ENCODE results near the gene SLC30A1. TPM values are rescaled to one million over a fixed set of nuclear protein-coding genes. Genes with fewer than 3 reads are reported as not detected.

The SLC30A1 gene
- polyA plus RNA-seq, 1 of the 3 experiments (the other 2 are of a cell fraction), result 6.9 TPM

DNA sequence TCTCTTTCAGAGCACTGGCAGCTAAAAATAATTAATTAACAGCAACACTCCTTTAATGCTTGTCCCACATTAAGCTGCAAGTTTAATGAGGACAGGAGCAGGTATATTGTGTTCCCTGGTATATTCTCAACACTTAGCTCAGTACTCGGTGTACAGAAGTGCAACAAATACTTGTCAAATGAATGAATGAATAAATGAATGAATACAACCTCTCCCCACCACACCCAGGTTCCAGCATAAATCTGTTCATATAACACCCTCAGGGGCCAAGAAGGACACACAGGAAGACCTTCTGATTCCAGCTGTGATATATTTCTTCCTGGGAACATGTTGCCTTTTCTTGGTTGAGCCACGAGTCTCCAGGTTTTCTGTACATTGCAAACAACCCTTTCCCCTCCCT is 48.9 kb downstream of the SLC30A1 start:
- no peak for TF ChIP-seq FOXM1 (IDR thresholded peaks at IDR 0.05; ENCODE audit: low read depth)
- TF ChIP-seq, protein P1, sequence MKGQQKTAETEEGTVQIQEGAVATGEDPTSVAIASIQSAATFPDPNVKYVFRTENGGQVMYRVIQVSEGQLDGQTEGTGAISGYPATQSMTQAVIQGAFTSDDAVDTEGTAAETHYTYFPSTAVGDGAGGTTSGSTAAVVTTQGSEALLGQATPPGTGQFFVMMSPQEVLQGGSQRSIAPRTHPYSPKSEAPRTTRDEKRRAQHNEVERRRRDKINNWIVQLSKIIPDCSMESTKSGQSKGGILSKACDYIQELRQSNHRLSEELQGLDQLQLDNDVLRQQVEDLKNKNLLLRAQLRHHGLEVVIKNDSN (IDR thresholded peaks at IDR 0.05; ENCODE audit: borderline replicate concordance, low read depth), result no peak
- TF ChIP-seq TAF1 (IDR thresholded peaks at IDR 0.05; ENCODE audit: borderline replicate concordance, low read depth, low read length), result no peak
- no peak for TF ChIP-seq NRF1 (IDR thresholded peaks at IDR 0.05; ENCODE audit: low read depth, low read length)
- TF ChIP-seq SIN3A (IDR thresholded peaks at IDR 0.05; ENCODE audit: borderline replicate concordance, low read depth, low read length), result no peak
- TF ChIP-seq, protein P2, sequence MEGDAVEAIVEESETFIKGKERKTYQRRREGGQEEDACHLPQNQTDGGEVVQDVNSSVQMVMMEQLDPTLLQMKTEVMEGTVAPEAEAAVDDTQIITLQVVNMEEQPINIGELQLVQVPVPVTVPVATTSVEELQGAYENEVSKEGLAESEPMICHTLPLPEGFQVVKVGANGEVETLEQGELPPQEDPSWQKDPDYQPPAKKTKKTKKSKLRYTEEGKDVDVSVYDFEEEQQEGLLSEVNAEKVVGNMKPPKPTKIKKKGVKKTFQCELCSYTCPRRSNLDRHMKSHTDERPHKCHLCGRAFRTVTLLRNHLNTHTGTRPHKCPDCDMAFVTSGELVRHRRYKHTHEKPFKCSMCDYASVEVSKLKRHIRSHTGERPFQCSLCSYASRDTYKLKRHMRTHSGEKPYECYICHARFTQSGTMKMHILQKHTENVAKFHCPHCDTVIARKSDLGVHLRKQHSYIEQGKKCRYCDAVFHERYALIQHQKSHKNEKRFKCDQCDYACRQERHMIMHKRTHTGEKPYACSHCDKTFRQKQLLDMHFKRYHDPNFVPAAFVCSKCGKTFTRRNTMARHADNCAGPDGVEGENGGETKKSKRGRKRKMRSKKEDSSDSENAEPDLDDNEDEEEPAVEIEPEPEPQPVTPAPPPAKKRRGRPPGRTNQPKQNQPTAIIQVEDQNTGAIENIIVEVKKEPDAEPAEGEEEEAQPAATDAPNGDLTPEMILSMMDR (IDR thresholded peaks at IDR 0.05), result no peak
- TF ChIP-seq PBX3 (IDR thresholded peaks at IDR 0.05), result no peak
- Histone ChIP-seq H2AFZ (ENCODE audit: low read depth) (no peak overlapping the region), H3K27ac (ENCODE audit: low read depth in 2 of 2, low read length in 1 of 2) (no peak overlapping the region), H4K20me1 (ENCODE audit: insufficient read depth) (no peaks in the 10 kb centered on the region), H3K36me3 (replicated peaks in 1 of 2; ENCODE audit: control insufficient read depth in 1 of 2, insufficient read depth in 2 of 2, low read length in 1 of 2) (no peaks in the 10 kb centered on the region), H3K9me2 (no peaks in the 10 kb centered on the region), H3K9me3 (no peaks in the 10 kb centered on the region), H3F3A (replicated peaks; ENCODE audit: insufficient read depth) (no peaks in the 10 kb centered on the region), H3K4me2 (no peak overlapping the region), H3K4me1 (ENCODE audit: control insufficient read depth in 1 of 2, insufficient read depth in 2 of 2, low read depth in 1 of 2, low read length in 1 of 2) (no peaks in the 10 kb centered on the region; a peak in 1 of 4 replicates), H3K79me2 (ENCODE audit: insufficient read depth) (no peaks in the 10 kb centered on the region), H3K4me3 (ENCODE audit: low read depth in 2 of 2, low read length in 1 of 2) (no peak overlapping the region), H3K9ac (no peak overlapping the region), H3K27me3 (ENCODE audit: insufficient read depth) (no peaks in the 10 kb centered on the region)
- DNase-seq, result no peak
- POLR2A ChIA-PET, result no interaction called here
- CTCF ChIA-PET, result interaction anchor here (3.8 to 3.9 kb wide), 2 partner anchors 15 to 61 kb away, joined by 14 to 22 read pairs; no protein-coding TSS in a partner anchor
- 60% methylated on average over 2 of the region's 2 CpGs for WGBS (ENCODE audit: low lambda C conversion rate)

GRCh38 chr1:211529453-211529852 is 49.5 kb downstream of the SLC30A1 start:
- Histone ChIP-seq H3K9me3 (no peaks in the 10 kb centered on the region), H3K27ac (ENCODE audit: low read depth in 2 of 2, low read length in 1 of 2) (no peak overlapping the region), H4K20me1 (ENCODE audit: insufficient read depth) (no peaks in the 10 kb centered on the region), H2AFZ (ENCODE audit: low read depth) (no peak overlapping the region), H3K9me2 (no peaks in the 10 kb centered on the region), H3K4me1 (ENCODE audit: control insufficient read depth in 1 of 2, insufficient read depth in 2 of 2, low read depth in 1 of 2, low read length in 1 of 2) (no peaks in the 10 kb centered on the region; a peak in 1 of 4 replicates), H3K27me3 (ENCODE audit: insufficient read depth) (no peaks in the 10 kb centered on the region), H3K9ac (no peak overlapping the region), H3K4me2 (no peak overlapping the region), H3K79me2 (ENCODE audit: insufficient read depth) (no peaks in the 10 kb centered on the region), H3K4me3 (ENCODE audit: low read depth in 2 of 2, low read length in 1 of 2) (no peak overlapping the region), H3K36me3 (replicated peaks in 1 of 2; ENCODE audit: control insufficient read depth in 1 of 2, insufficient read depth in 2 of 2, low read length in 1 of 2) (no peaks in the 10 kb centered on the region), H3F3A (replicated peaks; ENCODE audit: insufficient read depth) (no peaks in the 10 kb centered on the region)
- CTCF ChIA-PET, result interaction anchor here (1.9 to 6.4 kb wide), 3 partner anchors 15 to 126 kb away, joined by 9 to 67 read pairs (median 14); no protein-coding TSS in a partner anchor
- 84% methylated on average over 9 of the region's 9 CpGs for WGBS (ENCODE audit: low lambda C conversion rate)
- DNase-seq, result no peak
- POLR2A ChIA-PET, result no interaction called here
- TF ChIP-seq PBX3 (IDR thresholded peaks at IDR 0.05) (no peak), CHD2 (IDR thresholded peaks at IDR 0.05; ENCODE audit: low read length, partially characterized antibody) (no peak), ZBTB33 (IDR thresholded peaks at IDR 0.05; ENCODE audit: borderline replicate concordance, low read depth) (no peak), NFIC (IDR thresholded peaks at IDR 0.05; ENCODE audit: borderline replicate concordance) (no peak), TCF12 (IDR thresholded peaks at IDR 0.05) (no peak), ELF1 (IDR thresholded peaks at IDR 0.05) (no peak), TAF1 (IDR thresholded peaks at IDR 0.05; ENCODE audit: borderline replicate concordance, low read depth, low read length) (no peak), RCOR1 (IDR thresholded peaks at IDR 0.05; ENCODE audit: low read length) (no peak), EP300 (IDR thresholded peaks at IDR 0.05; ENCODE audit: borderline replicate concordance in 1 of 2, low read depth in 1 of 2, low read length in 1 of 2) (no peak), RXRA (IDR thresholded peaks at IDR 0.05; ENCODE audit: borderline replicate concordance, low read depth) (no peak), GATA2 (CRISPR knock-in tag; IDR thresholded peaks at IDR 0.05) (no peak), MXI1 (IDR thresholded peaks at IDR 0.05; ENCODE audit: low read depth, low read length) (no peak), FOXM1 (IDR thresholded peaks at IDR 0.05; ENCODE audit: low read depth) (no peak), JUND (IDR thresholded peaks at IDR 0.05) (no peak), SIN3A (IDR thresholded peaks at IDR 0.05; ENCODE audit: borderline replicate concordance, low read depth, low read length) (no peak), EZH2phosphoT487 (IDR thresholded peaks at IDR 0.05; ENCODE audit: borderline replicate concordance, low read depth) (no peak)
- TF ChIP-seq, protein P1 (IDR thresholded peaks at IDR 0.05; ENCODE audit: borderline replicate concordance, low read depth), result no peak

All from SK-N-SH (cell line).